GM18907 (cell line): Measurements from ENCODE around the gene GZF1.

Source experiments
- ATAC-seq: cut with Tn5 transposase; IDR thresholded peaks from one replicate; pipeline ENCODE4 v1.9.1; 2021; ENCODE audit warnings: mild to moderate bottlenecking, moderate library complexity; ENCODE audit not compliant: unreplicated experiment

The GZF1 gene

GRCh38 chr20:23368316-23369071 is 6.5 kb downstream of the GZF1 start:
- ATAC-seq: no peak

GRCh38 chr20:23369072-23369823 is 7.3 kb downstream of the GZF1 start:
- ATAC-seq: no peak

GRCh38 chr20:23370274-23370673 is 8.3 kb downstream of the GZF1 start:
- ATAC-seq: no peak

GRCh38 chr20:23370873-23371272 is 8.9 kb downstream of the GZF1 start:
- no peak for ATAC-seq

GRCh38 chr20:23371496-23371895 is 9.5 kb downstream of the GZF1 start:
- no peak for ATAC-seq

- ATAC-seq: no peak
Measured at GRCh38 chr20:23374441-23374840, 12.5 kb downstream of the GZF1 start.

GRCh38 chr20:23375827-23376226 is 13.8 kb downstream of the GZF1 start:
- ATAC-seq: no peak

- no peak for ATAC-seq
Measured at GRCh38 chr20:23379772-23380171, 17.8 kb downstream of the GZF1 start.

GRCh38 chr20:23381876-23382275 is 19.9 kb downstream of the GZF1 start:
- ATAC-seq: no peak

- ATAC-seq: no peak
Measured at GRCh38 chr20:23386304-23387117, 24.5 kb downstream of the GZF1 start.

- no peak for ATAC-seq
Measured at GRCh38 chr20:23387118-23387443, 25.1 kb downstream of the GZF1 start.

GRCh38 chr20:23390091-23390774 is 28.3 kb downstream of the GZF1 start:
- ATAC-seq: no peak

- no peak for ATAC-seq
Measured at GRCh38 chr20:23391707-23392310, 29.8 kb downstream of the GZF1 start.

GRCh38 chr20:23393996-23394775 is 32.2 kb downstream of the GZF1 start:
- no peak for ATAC-seq

- ATAC-seq: no peak
Measured at GRCh38 chr20:23396950-23397627, 35.1 kb downstream of the GZF1 start.

- ATAC-seq: no peak
Measured at GRCh38 chr20:23397961-23398360, 36.0 kb downstream of the GZF1 start.

- ATAC-seq: no peak
Measured at GRCh38 chr20:23399568-23400241, 37.7 kb downstream of the GZF1 start.

- no peak for ATAC-seq
Measured at GRCh38 chr20:23401051-23401450, 39.1 kb downstream of the GZF1 start.

GRCh38 chr20:23403751-23404150 is 41.8 kb downstream of the GZF1 start:
- no peak for ATAC-seq
